Fibroblast of lung (primary cell): ENCODE results near the gene LRRC15. TPM values are rescaled to one million over a fixed set of nuclear protein-coding genes. Genes with fewer than 3 reads are reported as not detected.

Experiments used
- DNase-seq, 2 donors: peaks; one replicate each; pipeline versions ENCODE4 v3.0.0 to v3.0.0-alpha.2; 2010; ENCODE audit warnings: low read depth in 2 of 2
- H2AFZ ChIP-seq: 2 replicates; pipeline ENCODE4 v1.5.1; 2012; ENCODE audit warnings: low read length, control low read depth, inconsistent platforms
- H3K27ac ChIP-seq: 2 replicates; pipeline ENCODE4 v1.5.1; 2011; ENCODE audit warnings: low read length, control low read depth; ENCODE audit not compliant: insufficient read depth
- H3K27me3 ChIP-seq: 2 replicates; pipeline ENCODE4 v1.5.1; 2011; ENCODE audit warnings: mild to moderate bottlenecking, low read length; ENCODE audit not compliant: control insufficient read depth, insufficient read depth
- H3K36me3 ChIP-seq: 2 replicates; pipeline ENCODE4 v1.5.1; 2011; ENCODE audit warnings: low read length; ENCODE audit not compliant: control insufficient read depth, insufficient read depth
- H3K4me1 ChIP-seq: 2 replicates; pipeline ENCODE4 v1.5.1; 2011; ENCODE audit warnings: low read length; ENCODE audit not compliant: control insufficient read depth, insufficient read depth; ENCODE audit errors: extremely low read depth
- H3K4me2 ChIP-seq: 2 replicates; pipeline ENCODE4 v1.5.1; 2011; ENCODE audit warnings: low read length, control low read depth; ENCODE audit not compliant: insufficient read depth; ENCODE audit errors: extremely low read depth
- H3K4me3 ChIP-seq, 4 experiments: fragments of 200-600 bp in 1 of 4; sonication (generic) in 1 of 4; replicated peaks in 1 of 4; 2 replicates each; pipeline ENCODE4 v1.5.1; 2011 to 2016; ENCODE audit warnings: low read length in 4 of 4, low read depth in 3 of 4, mild to moderate bottlenecking in 3 of 4, control low read depth in 2 of 4, inconsistent platforms in 1 of 4, mixed read lengths in 1 of 4; ENCODE audit not compliant: insufficient read depth in 1 of 4; ENCODE audit errors: control extremely low read depth in 1 of 4
- H3K79me2 ChIP-seq: 2 replicates; pipeline ENCODE4 v1.5.1; 2012; ENCODE audit warnings: mild to moderate bottlenecking, low read length, inconsistent platforms; ENCODE audit not compliant: control insufficient read depth, insufficient read depth
- H3K9ac ChIP-seq: 2 replicates; pipeline ENCODE4 v1.5.1; 2011; ENCODE audit warnings: mild to moderate bottlenecking, low read length, control low read depth; ENCODE audit not compliant: insufficient read depth
- H3K9me3 ChIP-seq: 2 replicates; pipeline ENCODE4 v1.5.1; 2012; ENCODE audit warnings: low read depth, low read length; ENCODE audit not compliant: control insufficient read depth, insufficient read depth
- H4K20me1 ChIP-seq: 2 replicates; pipeline ENCODE4 v1.5.1; 2011; ENCODE audit warnings: low read length; ENCODE audit not compliant: control insufficient read depth, insufficient read depth; ENCODE audit errors: extremely low read depth
- EZH2 ChIP-seq: IDR thresholded peaks from 2 replicates; pipeline ENCODE4 v1.5.1; 2012; ENCODE audit warnings: low read length, control low read depth, mild to moderate bottlenecking; ENCODE audit errors: missing control alignments
- polyA plus RNA-seq, 2 donors: library from polyadenylated mRNA; depleted of rRNA in 1 of 2; stranded (reverse) in 1 of 2; unstranded in 1 of 2; fragments of >200 nt; gene quantifications; 2 replicates each; pipeline ENCODE4 v1.2.1, GENCODE V29; 2011 to 2012; ENCODE audit warnings: missing spikeins in 1 of 2
- total RNA-seq: library from RNA; depleted of rRNA; stranded (reverse); fragments of >200 nt; gene quantifications from 2 replicates; pipeline ENCODE4 v1.2.1, GENCODE V29; 2014
- TF ChIP-seq, protein P1 (sequence below), 2 donors: IDR thresholded peaks in 1 of 2; conservative IDR thresholded peaks in 1 of 2; 1 replicate in 1 of 2; 2 replicates in 1 of 2; pipeline ENCODE4 v1.5.1; 2011 to 2012; ENCODE audit warnings: low read length in 2 of 2, control low read depth in 1 of 2, inconsistent platforms in 1 of 2, low read depth in 1 of 2, mild to moderate bottlenecking in 1 of 2

LRRC15 gene
- total and polyA plus RNA-seq, 2 donors (not counting 1 experiment from before 2014, with no cell fraction given): 0.58 to 2.3 TPM

DNA sequence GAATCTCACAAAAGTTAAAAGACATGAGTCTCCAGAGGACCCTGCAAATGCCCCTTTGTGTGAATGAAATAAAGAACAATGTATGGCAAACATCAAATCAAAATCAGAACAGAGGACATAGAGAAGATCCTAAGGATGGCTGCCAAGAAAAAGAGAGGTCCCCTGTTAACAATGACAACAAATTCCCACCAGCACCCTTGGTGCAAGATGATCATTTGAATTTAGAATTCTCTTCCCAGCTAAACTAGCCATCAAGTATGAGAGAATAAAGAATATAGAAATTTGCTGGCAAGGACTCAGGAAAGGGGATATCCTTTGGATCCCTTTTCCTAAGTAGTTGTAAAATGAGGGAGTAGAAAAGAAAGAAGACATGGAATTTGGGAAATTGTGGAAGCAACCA is 21.3 kb upstream of the LRRC15 start:
- Histone ChIP-seq H2AFZ (no peak overlapping the region), H3K79me2 (no peaks in the 10 kb centered on the region), H3K27me3 (peaks cover 16% of the 10 kb centered on the region), H3K36me3 (no peaks in the 10 kb centered on the region), H3K9ac (no peak overlapping the region), H4K20me1 (no peaks in the 10 kb centered on the region), H3K9me3 (no peaks in the 10 kb centered on the region), H3K4me3 (no peak overlapping the region), H3K4me2 (no peak overlapping the region), H3K4me1 (no peaks in the 10 kb centered on the region), H3K27ac (no peak overlapping the region)
- TF ChIP-seq EZH2: no peak
- TF ChIP-seq, protein P1, sequence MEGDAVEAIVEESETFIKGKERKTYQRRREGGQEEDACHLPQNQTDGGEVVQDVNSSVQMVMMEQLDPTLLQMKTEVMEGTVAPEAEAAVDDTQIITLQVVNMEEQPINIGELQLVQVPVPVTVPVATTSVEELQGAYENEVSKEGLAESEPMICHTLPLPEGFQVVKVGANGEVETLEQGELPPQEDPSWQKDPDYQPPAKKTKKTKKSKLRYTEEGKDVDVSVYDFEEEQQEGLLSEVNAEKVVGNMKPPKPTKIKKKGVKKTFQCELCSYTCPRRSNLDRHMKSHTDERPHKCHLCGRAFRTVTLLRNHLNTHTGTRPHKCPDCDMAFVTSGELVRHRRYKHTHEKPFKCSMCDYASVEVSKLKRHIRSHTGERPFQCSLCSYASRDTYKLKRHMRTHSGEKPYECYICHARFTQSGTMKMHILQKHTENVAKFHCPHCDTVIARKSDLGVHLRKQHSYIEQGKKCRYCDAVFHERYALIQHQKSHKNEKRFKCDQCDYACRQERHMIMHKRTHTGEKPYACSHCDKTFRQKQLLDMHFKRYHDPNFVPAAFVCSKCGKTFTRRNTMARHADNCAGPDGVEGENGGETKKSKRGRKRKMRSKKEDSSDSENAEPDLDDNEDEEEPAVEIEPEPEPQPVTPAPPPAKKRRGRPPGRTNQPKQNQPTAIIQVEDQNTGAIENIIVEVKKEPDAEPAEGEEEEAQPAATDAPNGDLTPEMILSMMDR (conservative IDR thresholded peaks at IDR 0.05 in 1 of 2, IDR thresholded peaks at IDR 0.05 in 1 of 2; ENCODE audit: low read depth in 1 of 2, low read length in 2 of 2): no peak
- DNase-seq: no peak

DNA sequence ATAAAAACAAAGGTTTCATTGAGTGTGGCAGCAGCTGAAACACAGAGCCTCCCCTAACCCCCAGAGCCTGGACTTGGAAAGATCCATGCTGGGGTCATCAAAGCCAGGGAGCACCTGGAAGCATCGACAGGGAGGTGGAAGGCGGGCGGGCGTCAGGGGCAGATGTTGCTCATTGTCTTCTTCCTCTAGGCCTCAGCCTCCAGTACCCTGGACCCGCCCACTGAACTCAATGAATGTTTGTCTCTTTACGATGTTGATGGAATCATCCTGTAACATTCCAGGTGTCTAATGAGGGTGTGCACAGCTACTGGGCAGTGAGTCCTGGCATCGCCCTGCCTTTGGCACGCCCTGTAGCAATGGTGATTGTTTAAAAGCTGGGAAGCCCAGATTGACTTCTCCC is 19.7 kb upstream of the LRRC15 start:
- no peak overlapping the region for H3K9ac ChIP-seq
- H3K27me3 ChIP-seq: peaks cover 19% of the 10 kb centered on the region
- H2AFZ ChIP-seq: no peak overlapping the region
- H3K79me2 ChIP-seq: no peaks in the 10 kb centered on the region
- no peaks in the 10 kb centered on the region for H3K36me3 ChIP-seq
- no peaks in the 10 kb centered on the region for H4K20me1 ChIP-seq
- no peak for DNase-seq
- H3K27ac ChIP-seq: no peak overlapping the region
- no peak for TF ChIP-seq EZH2
- TF ChIP-seq, protein P1 (conservative IDR thresholded peaks at IDR 0.05 in 1 of 2, IDR thresholded peaks at IDR 0.05 in 1 of 2; ENCODE audit: low read depth in 1 of 2, low read length in 2 of 2): no peak
- H3K4me1 ChIP-seq: no peaks in the 10 kb centered on the region
- H3K9me3 ChIP-seq: no peaks in the 10 kb centered on the region
- no peak overlapping the region for H3K4me3 ChIP-seq
- H3K4me2 ChIP-seq: no peak overlapping the region

DNA sequence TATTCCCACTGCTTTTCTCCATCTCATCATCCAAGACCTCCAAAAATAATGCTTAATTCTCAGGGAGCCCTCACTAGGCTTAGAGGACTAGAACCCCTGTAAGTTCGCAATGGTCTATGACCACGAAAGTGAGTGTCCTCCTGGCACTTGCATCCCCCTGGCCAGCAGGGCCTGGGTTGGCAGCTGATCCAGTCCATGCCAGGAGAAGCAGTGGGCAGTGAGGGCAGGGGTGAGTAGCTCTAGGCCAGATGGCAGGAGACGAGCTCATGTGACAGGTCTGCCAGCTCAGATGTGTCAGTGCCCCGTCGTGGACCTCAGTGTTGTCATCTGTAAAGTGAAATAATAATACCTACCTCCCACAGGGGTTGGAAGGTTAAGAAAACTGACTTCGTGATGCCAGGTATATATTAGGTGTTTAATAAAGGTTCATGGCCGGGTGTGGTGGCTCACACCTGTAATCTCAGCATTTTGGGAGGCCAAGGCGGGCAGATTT is 18.4 kb upstream of the LRRC15 start:
- TF ChIP-seq, protein P1 (conservative IDR thresholded peaks at IDR 0.05 in 1 of 2, IDR thresholded peaks at IDR 0.05 in 1 of 2; ENCODE audit: low read depth in 1 of 2, low read length in 2 of 2): no peak
- no peak for TF ChIP-seq EZH2
- no peak overlapping the region for H3K4me3 ChIP-seq
- H3K9ac ChIP-seq: no peak overlapping the region
- no peaks in the 10 kb centered on the region for H3K36me3 ChIP-seq
- no peaks in the 10 kb centered on the region for H3K79me2 ChIP-seq
- H2AFZ ChIP-seq: no peak overlapping the region
- H3K27me3 ChIP-seq: peaks cover 21% of the 10 kb centered on the region
- no peak overlapping the region for H3K27ac ChIP-seq
- no peak overlapping the region for H3K4me2 ChIP-seq
- no peak for DNase-seq
- no peaks in the 10 kb centered on the region for H3K4me1 ChIP-seq
- no peaks in the 10 kb centered on the region for H3K9me3 ChIP-seq
- no peaks in the 10 kb centered on the region for H4K20me1 ChIP-seq
